ENCODE measurements around the gene RSF1.

- no peak for TF ChIP-seq CTCF (IDR thresholded peaks at IDR 0.05)
- TF ChIP-seq EZH2 (IDR thresholded peaks at IDR 0.05; ENCODE audit: borderline replicate concordance, insufficient read depth, low read depth, low read length, poor library complexity, severe bottlenecking): no peak
These were observed 49.4 kb downstream of the RSF1 start for GRCh38 chr11:77771135-77771534.

Measured in B cell (primary cell).